ENCODE measurements around the gene SDK2. TPM values are rescaled to one million over a fixed set of nuclear protein-coding genes. Genes with fewer than 3 reads are reported as not detected.

Gene SDK2
- total and polyA plus RNA-seq, 11 donors, result 0.84 to 4.0 (median 2.6) TPM

- no peak for ATAC-seq
Observed at GRCh38 chr17:73324711-73325526, 319.3 kb downstream of the SDK2 start.

GRCh38 chr17:73324160-73324475, 320.1 kb downstream of the SDK2 start:
- DNase-seq (peak in 2 of 5 donors; percentile 24 to 53), ATAC-seq (peak in 3 of 4 donors; percentile 14 to 50 (median 37))
- peaks cover 0 to 28% (median 7%) of the 10 kb centered on the region in 12 donors for H3K4me1 ChIP-seq
- no peak overlapping the region for H3K27ac ChIP-seq
- no peak overlapping the region for H3K4me3 ChIP-seq
- H3K36me3 ChIP-seq, result no peaks in the 10 kb centered on the region
- intact Hi-C loops (cut with DNase I), result loop anchor here in 2 of 10 donors (5.0 kb wide), 1 partner anchor 33 kb away; no protein-coding TSS in a partner anchor
- WGBS, 4 donors, result 66 to 75% (median 71%) methylated on average over 8 to 9 of the region's 9 CpGs
- no peaks in the 10 kb centered on the region for H3K27me3 ChIP-seq
- no peak for TF ChIP-seq POLR2A (IDR thresholded peaks at IDR 0.05)
- no peak for TF ChIP-seq CTCF (IDR thresholded peaks at IDR 0.05)
- peaks cover 0 to 4% (median 0%) of the 10 kb centered on the region in 12 donors for H3K9me3 ChIP-seq

More at GRCh38 chr17:73324711-73325526, 319.3 kb downstream of the SDK2 start:
- Histone ChIP-seq H3K36me3 (no peaks in the 10 kb centered on the region), H3K4me1 (peaks cover 0 to 28% (median 7%) of the 10 kb centered on the region in 12 donors), H3K4me3 (no peak overlapping the region), H3K9me3 (peaks cover 0 to 4% (median 0%) of the 10 kb centered on the region in 12 donors), H3K27me3 (no peaks in the 10 kb centered on the region), H3K27ac (no peak overlapping the region)
- DNase-seq, result peak in 1 of 5 donors; percentile 26
- WGBS, 4 donors, result 50 to 60% (median 56%) methylated on average over 17 of the region's 17 CpGs
- intact Hi-C loops (cut with DNase I), result loop anchor here in 2 of 10 donors (5.0 kb wide), 1 partner anchor 32 kb away; no protein-coding TSS in a partner anchor
- TF ChIP-seq POLR2A (IDR thresholded peaks at IDR 0.05), result no peak
- no peak for TF ChIP-seq CTCF (IDR thresholded peaks at IDR 0.05)

GRCh38 chr17:73323409-73324159, 320.7 kb downstream of the SDK2 start:
- no peaks in the 10 kb centered on the region for H3K36me3 ChIP-seq
- H3K4me1 ChIP-seq, result peaks cover 0 to 28% (median 7%) of the 10 kb centered on the region in 12 donors
- no peak overlapping the region for H3K27ac ChIP-seq
- intact Hi-C loops (cut with DNase I), result loop anchor here in 2 of 10 donors (5.0 kb wide), 1 partner anchor 34 kb away; no protein-coding TSS in a partner anchor
- no peaks in the 10 kb centered on the region for H3K27me3 ChIP-seq
- H3K4me3 ChIP-seq, result no peak overlapping the region
- 46 to 70% (median 57%) methylated on average over 4 to 5 of the region's 5 CpGs for WGBS, 4 donors
- DNase-seq (no peak), ATAC-seq (no peak)
- no peak for TF ChIP-seq POLR2A (IDR thresholded peaks at IDR 0.05)
- no peak for TF ChIP-seq CTCF (IDR thresholded peaks at IDR 0.05)
- peaks cover 0 to 4% (median 0%) of the 10 kb centered on the region in 12 donors for H3K9me3 ChIP-seq
